Panc1 (cell line): ENCODE results near the gene GPD2. TPM values are rescaled to one million over a fixed set of nuclear protein-coding genes. Genes with fewer than 3 reads are reported as not detected.

Experiments
- ATAC-seq: fragments of 200-7000 bp; cut with Tn5 transposase; 2 replicates; pipeline ENCODE4 v1.9.1; 2020; ENCODE audit warnings: mild to moderate bottlenecking, moderate library complexity
- BruUV-seq: library from RNA; stranded (reverse); fragments of 400-500 nt; replicated peaks from 2 replicates; lab custom pipeline; 2021; lab: Mats Ljungman, UMichigan
- CTCF ChIA-PET: fragments of 300-600 bp; sonication (Branson Sonifier 250); formaldehyde crosslinking; loops from one replicate; lab custom pipeline; 2022; ENCODE audit warnings: antibody characterized with exemption; lab: Charles Lee
- POLR2A ChIA-PET: fragments of 300-600 bp; sonication (Branson Sonifier 250); formaldehyde crosslinking; loops from one replicate; lab custom pipeline; 2022; ENCODE audit warnings: antibody characterized with exemption; lab: Charles Lee
- DNase-seq: peaks from one replicate; pipeline ENCODE4 v3.0.0-alpha.2; 2010; ENCODE audit warnings: low read depth, low spot score
- H3K27ac ChIP-seq: 2 replicates; pipeline ENCODE4 v1.5.1; 2011; ENCODE audit warnings: mild to moderate bottlenecking, low read length, inconsistent platforms
- H3K27me3 ChIP-seq: fragments of 200-500 bp; sonication (Bioruptor generic); 2 replicates; pipeline ENCODE4 v1.6.0; 2014; ENCODE audit warnings: low read length, inconsistent platforms; ENCODE audit not compliant: control insufficient read depth, insufficient read depth
- H3K36me3 ChIP-seq: fragments of 200-500 bp; sonication (Bioruptor generic); 2 replicates; pipeline ENCODE4 v1.5.1; 2014; ENCODE audit warnings: inconsistent platforms, mild to moderate bottlenecking, low read length, moderate library complexity; ENCODE audit not compliant: control insufficient read depth, insufficient read depth
- H3K4me1 ChIP-seq: 2 replicates; pipeline ENCODE4 v1.5.1; 2011; ENCODE audit warnings: inconsistent platforms, mild to moderate bottlenecking, low read length, moderate library complexity; ENCODE audit not compliant: control insufficient read depth, insufficient read depth
- H3K4me3 ChIP-seq, 2 experiments: 2 replicates each; pipeline ENCODE4 v1.5.1; 2011 to 2012; ENCODE audit warnings: low read depth in 2 of 2, low read length in 2 of 2, mild to moderate bottlenecking in 2 of 2, inconsistent platforms in 1 of 2, moderate library complexity in 1 of 2
- H3K9me3 ChIP-seq: fragments of 200-500 bp; sonication (Bioruptor generic); 2 replicates; pipeline ENCODE4 v1.5.1; 2014; ENCODE audit warnings: low read depth, mild to moderate bottlenecking, inconsistent platforms, low read length, moderate library complexity; ENCODE audit not compliant: control insufficient read depth, insufficient read depth
- CTCF ChIP-seq: fragments of 450-650 bp; IDR thresholded peaks from 2 replicates; pipeline ENCODE4 v1.5.1; 2017; ENCODE audit warnings: mild to moderate bottlenecking
- POLR2AphosphoS5 ChIP-seq: IDR thresholded peaks from 2 replicates; pipeline ENCODE4 v1.6.1; 2012; ENCODE audit warnings: mild to moderate bottlenecking, low read depth, low read length, moderate library complexity
- REST ChIP-seq, 2 experiments: IDR thresholded peaks; 2 replicates each; pipeline ENCODE4 v1.6.1; 2011 to 2012; ENCODE audit warnings: low read depth in 2 of 2, control low read depth in 1 of 2, low read length in 1 of 2, mild to moderate bottlenecking in 1 of 2, moderate library complexity in 1 of 2; ENCODE audit not compliant: insufficient read depth in 1 of 2
- SIN3A ChIP-seq: IDR thresholded peaks from 2 replicates; pipeline ENCODE4 v1.6.1; 2012; ENCODE audit warnings: low read depth, mild to moderate bottlenecking, low read length, moderate library complexity, borderline replicate concordance; ENCODE audit not compliant: insufficient read depth
- TCF7L2 ChIP-seq: IDR thresholded peaks from 2 replicates; pipeline ENCODE4 v1.6.1; 2011; ENCODE audit warnings: mild to moderate bottlenecking, low read depth, low read length, inconsistent platforms
- in situ Hi-C: cut with HindIII; loops from 2 replicates; pipeline ENCODE4 v1.10.0; 2016; ENCODE audit warnings: low sequenced_read_pairs, low pct_unique_long_range_greater_than_20kb
- intact Hi-C: fragments of 100-400 bp; cut with micrococcal nuclease; formaldehyde crosslinking; loops from one replicate; pipeline ENCODE4 v1.10.0; 2022; ENCODE audit not compliant: unreplicated experiment
- total RNA-seq: library from RNA; stranded (reverse); gene quantifications from one replicate; pipeline ENCODE4 v1.2.1, GENCODE V29; 2021; ENCODE audit not compliant: unreplicated experiment

Gene GPD2
- total RNA-seq, 1 experiment from 2014 or later: 27.5 TPM

- intact Hi-C loops (loop anchor here (5.0 kb wide), 1 partner anchor 60 kb away; no protein-coding TSS in a partner anchor), in situ Hi-C loops (no loop called here)
- no TSS peak for BruUV-seq
- Histone ChIP-seq H3K27me3 (no peaks in the 10 kb centered on the region), H3K36me3 (no peaks in the 10 kb centered on the region), H3K4me3 (peak overlapping the region; percentile 15 to 77; a peak in 2 of 4 replicates), H3K27ac (no peak overlapping the region), H3K4me1 (peaks cover 7% of the 10 kb centered on the region), H3K9me3 (no peaks in the 10 kb centered on the region)
- CTCF ChIA-PET: no interaction called here
- POLR2A ChIA-PET: no interaction called here
- TF ChIP-seq POLR2AphosphoS5: no peak
- TF ChIP-seq CTCF: no peak
- no peak for TF ChIP-seq TCF7L2
- TF ChIP-seq REST (IDR thresholded peaks at IDR 0.05; ENCODE audit: insufficient read depth in 1 of 2, low read depth in 2 of 2, low read length in 1 of 2): no peak
- no peak for TF ChIP-seq SIN3A
- DNase-seq (no peak), ATAC-seq (no peak)
These were observed 34.3 kb upstream of the GPD2 start for GRCh38 chr2:156401861-156402260.

GRCh38 chr2:156405586-156405985, 30.6 kb upstream of the GPD2 start:
- Histone ChIP-seq H3K9me3 (no peaks in the 10 kb centered on the region), H3K27me3 (peaks cover 1% of the 10 kb centered on the region; the same call in 1 of the 2 replicates), H3K36me3 (no peaks in the 10 kb centered on the region), H3K4me1 (no peaks in the 10 kb centered on the region; the same call in 1 of the 2 replicates), H3K27ac (no peak overlapping the region), H3K4me3 (no peak overlapping the region)
- TF ChIP-seq SIN3A (no peak), TCF7L2 (no peak), POLR2AphosphoS5 (no peak), REST (IDR thresholded peaks at IDR 0.05; ENCODE audit: insufficient read depth in 1 of 2, low read depth in 2 of 2, low read length in 1 of 2) (no peak), CTCF (no peak)
- no peak for DNase-seq
- intact Hi-C loops: no loop called here
- ChIA-PET POLR2A (interaction anchor here (0.5 kb wide), 1 partner anchor 11 kb away, joined by 8 read pairs; no protein-coding TSS in a partner anchor), CTCF (no interaction called here)
- no peak for ATAC-seq
- BruUV-seq: no TSS peak
- in situ Hi-C loops: no loop called here
